ENCODE results near the gene LZTR1.

DNA sequence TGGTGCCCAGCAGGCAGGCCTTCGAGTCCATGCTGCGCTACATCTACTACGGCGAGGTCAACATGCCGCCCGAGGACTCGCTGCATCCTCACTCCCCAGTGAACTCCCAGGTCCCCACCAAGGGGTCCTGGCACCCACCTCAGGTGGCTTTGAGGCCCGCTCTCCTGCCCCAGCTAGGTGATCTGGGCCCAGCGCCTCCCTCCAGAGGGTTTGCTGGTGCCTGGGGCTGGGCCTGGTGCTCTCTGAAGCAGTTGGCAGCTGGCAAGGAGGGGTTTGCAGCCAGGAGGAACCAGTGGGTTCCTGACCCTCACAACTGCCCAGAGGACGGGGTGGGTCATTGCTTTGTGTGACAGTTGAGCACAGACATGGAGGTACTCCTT, 13.9 kb downstream of the LZTR1 start:
- TF ChIP-seq, protein P1, sequence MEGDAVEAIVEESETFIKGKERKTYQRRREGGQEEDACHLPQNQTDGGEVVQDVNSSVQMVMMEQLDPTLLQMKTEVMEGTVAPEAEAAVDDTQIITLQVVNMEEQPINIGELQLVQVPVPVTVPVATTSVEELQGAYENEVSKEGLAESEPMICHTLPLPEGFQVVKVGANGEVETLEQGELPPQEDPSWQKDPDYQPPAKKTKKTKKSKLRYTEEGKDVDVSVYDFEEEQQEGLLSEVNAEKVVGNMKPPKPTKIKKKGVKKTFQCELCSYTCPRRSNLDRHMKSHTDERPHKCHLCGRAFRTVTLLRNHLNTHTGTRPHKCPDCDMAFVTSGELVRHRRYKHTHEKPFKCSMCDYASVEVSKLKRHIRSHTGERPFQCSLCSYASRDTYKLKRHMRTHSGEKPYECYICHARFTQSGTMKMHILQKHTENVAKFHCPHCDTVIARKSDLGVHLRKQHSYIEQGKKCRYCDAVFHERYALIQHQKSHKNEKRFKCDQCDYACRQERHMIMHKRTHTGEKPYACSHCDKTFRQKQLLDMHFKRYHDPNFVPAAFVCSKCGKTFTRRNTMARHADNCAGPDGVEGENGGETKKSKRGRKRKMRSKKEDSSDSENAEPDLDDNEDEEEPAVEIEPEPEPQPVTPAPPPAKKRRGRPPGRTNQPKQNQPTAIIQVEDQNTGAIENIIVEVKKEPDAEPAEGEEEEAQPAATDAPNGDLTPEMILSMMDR (IDR thresholded peaks at IDR 0.05), result no peak
- TF ChIP-seq EP300 (IDR thresholded peaks at IDR 0.05), result no peak

Data from sigmoid colon (tissue), 4 donors.